Mesenchymal stem cell (in vitro differentiated cells and primary cell): Measurements from ENCODE around the gene PDGFA.

Experiments used
- DNase-seq: peaks from one replicate; pipeline ENCODE4 v3.0.0-alpha.2; 2013
- H2AFZ ChIP-seq: one replicate; pipeline ENCODE4 v1.6.1; 2013; ENCODE audit warnings: low read depth, mild to moderate bottlenecking, control low read depth, inconsistent platforms, low read length, moderate library complexity
- H2AK5ac ChIP-seq: 2 replicates; pipeline ENCODE4 v1.6.1; 2013; ENCODE audit warnings: low read length, moderate library complexity, mild to moderate bottlenecking, inconsistent platforms; ENCODE audit not compliant: severe bottlenecking
- H2BK120ac ChIP-seq: one replicate; pipeline ENCODE4 v1.6.1; 2013; ENCODE audit warnings: low read depth, mild to moderate bottlenecking, inconsistent platforms, low read length, moderate library complexity
- H2BK12ac ChIP-seq, 2 experiments: one replicate each; pipeline ENCODE4 v1.6.1; 2013; ENCODE audit warnings: inconsistent platforms in 2 of 2, low read length in 2 of 2, mild to moderate bottlenecking in 2 of 2, moderate library complexity in 2 of 2, control low read depth in 1 of 2
- H2BK15ac ChIP-seq: one replicate; pipeline ENCODE4 v1.6.1; 2013; ENCODE audit warnings: mild to moderate bottlenecking, low read depth, inconsistent platforms; ENCODE audit not compliant: poor library complexity, severe bottlenecking
- H2BK5ac ChIP-seq: 2 replicates; pipeline ENCODE4 v1.6.1; 2013; ENCODE audit warnings: low read depth, mild to moderate bottlenecking, low read length, control low read depth, inconsistent platforms; ENCODE audit not compliant: poor library complexity, severe bottlenecking
- H3K14ac ChIP-seq, 2 experiments: one replicate each; pipeline ENCODE4 v1.6.1; 2013; ENCODE audit warnings: inconsistent platforms in 2 of 2, low read length in 2 of 2, control low read depth in 1 of 2, mild to moderate bottlenecking in 1 of 2, moderate library complexity in 1 of 2
- H3K18ac ChIP-seq, 2 experiments: one replicate each; pipeline ENCODE4 v1.6.1; 2013; ENCODE audit warnings: inconsistent platforms in 2 of 2, low read length in 2 of 2, control low read depth in 1 of 2, low read depth in 1 of 2, mild to moderate bottlenecking in 1 of 2
- H3K23ac ChIP-seq, 2 experiments: one replicate each; pipeline ENCODE4 v1.6.1; 2013; ENCODE audit warnings: inconsistent platforms in 2 of 2, low read length in 2 of 2, mild to moderate bottlenecking in 2 of 2, moderate library complexity in 2 of 2, control low read depth in 1 of 2
- H3K27ac ChIP-seq: 2 replicates; pipeline ENCODE4 v1.5.1; 2013; ENCODE audit warnings: mild to moderate bottlenecking, moderate library complexity, low read length, control low read depth, inconsistent platforms; ENCODE audit not compliant: poor library complexity, severe bottlenecking
- H3K27me3 ChIP-seq, 2 experiments: 2 replicates each; pipeline versions ENCODE4 v1.6.1 to v1.7.0; 2013; ENCODE audit warnings: low read length in 2 of 2, mild to moderate bottlenecking in 2 of 2, moderate library complexity in 2 of 2, control low read depth in 1 of 2, inconsistent platforms in 1 of 2; ENCODE audit not compliant: control insufficient read depth in 1 of 2, insufficient read depth in 1 of 2
- H3K36me3 ChIP-seq, 2 experiments: 2 replicates each; pipeline versions ENCODE4 v1.6.1 to v1.7.0; 2013; ENCODE audit warnings: low read length in 2 of 2, control low read depth in 1 of 2, inconsistent platforms in 1 of 2, low read depth in 1 of 2, mild to moderate bottlenecking in 1 of 2; ENCODE audit not compliant: insufficient read depth in 2 of 2, control insufficient read depth in 1 of 2
- H3K4ac ChIP-seq, 2 experiments: one replicate each; pipeline ENCODE4 v1.6.1; 2013; ENCODE audit warnings: inconsistent platforms in 2 of 2, low read length in 2 of 2, mild to moderate bottlenecking in 2 of 2, moderate library complexity in 2 of 2, control low read depth in 1 of 2, low read depth in 1 of 2
- H3K4me1 ChIP-seq: 2 replicates; pipeline ENCODE4 v1.6.1; 2013; ENCODE audit warnings: low read depth, low read length, control low read depth; ENCODE audit not compliant: control insufficient read depth, insufficient read depth
- H3K4me2 ChIP-seq: 2 replicates; pipeline ENCODE4 v1.6.1; 2013; ENCODE audit warnings: low read length, mild to moderate bottlenecking, inconsistent platforms; ENCODE audit not compliant: poor library complexity, severe bottlenecking
- H3K4me3 ChIP-seq, 2 experiments: 2 replicates each; pipeline versions ENCODE4 v1.5.1 to v1.7.0; 2013; ENCODE audit warnings: low read length in 2 of 2, mild to moderate bottlenecking in 2 of 2, control low read depth in 1 of 2, low read depth in 1 of 2; ENCODE audit not compliant: insufficient read depth in 1 of 2
- H3K79me1 ChIP-seq: replicated peaks from 2 replicates; pipeline ENCODE4 v1.6.1; 2013; ENCODE audit warnings: mild to moderate bottlenecking, control low read depth, low read length, inconsistent platforms; ENCODE audit not compliant: poor library complexity, severe bottlenecking
- H3K9ac ChIP-seq: 2 replicates; pipeline ENCODE4 v1.7.0; 2013; ENCODE audit warnings: mild to moderate bottlenecking, low read length, moderate library complexity
- H3K9me3 ChIP-seq: 2 replicates; pipeline ENCODE4 v1.7.0; 2013; ENCODE audit warnings: mild to moderate bottlenecking, low read length; ENCODE audit not compliant: control insufficient read depth
- H4K8ac ChIP-seq: one replicate; pipeline ENCODE4 v1.6.1; 2013; ENCODE audit warnings: inconsistent platforms, mild to moderate bottlenecking, low read length, moderate library complexity
- H4K91ac ChIP-seq: one replicate; pipeline ENCODE4 v1.6.1; 2013; ENCODE audit warnings: mild to moderate bottlenecking, low read length, inconsistent platforms
- WGBS: methylation state at CpG from one replicate; pipeline ENCODE4 v1.1.7; 2013; ENCODE audit warnings: mixed read lengths; 5-methylcytosine and 5-hydroxymethylcytosine counted together

PDGFA gene

GRCh38 chr7:499853-500485, 19.7 kb downstream of the PDGFA start:
- no peak overlapping the region for H3K4me3 ChIP-seq
- no peak overlapping the region for H3K4ac ChIP-seq
- no peak overlapping the region for H2AK5ac ChIP-seq
- no peak overlapping the region for H3K9ac ChIP-seq
- DNase-seq = no peak
- no peak overlapping the region for H2BK15ac ChIP-seq
- H3K4me1 ChIP-seq = peaks cover 31% of the 10 kb centered on the region
- no peak overlapping the region for H3K4me2 ChIP-seq
- no peak overlapping the region for H3K23ac ChIP-seq
- no peak overlapping the region for H2BK12ac ChIP-seq
- H3K79me1 ChIP-seq = peaks cover 16% of the 10 kb centered on the region
- 97% methylated on average over 20 of the region's 20 CpGs for WGBS
- no peak overlapping the region for H2BK5ac ChIP-seq
- H3K36me3 ChIP-seq = peaks cover 4 to 60% of the 10 kb centered on the region in 2 experiments
- H2BK120ac ChIP-seq = no peak overlapping the region
- no peaks in the 10 kb centered on the region for H3K27me3 ChIP-seq
- no peak overlapping the region for H4K91ac ChIP-seq
- H2AFZ ChIP-seq = no peak overlapping the region
- no peaks in the 10 kb centered on the region for H3K9me3 ChIP-seq
- H3K18ac ChIP-seq = no peak overlapping the region
- H3K14ac ChIP-seq = no peak overlapping the region
- H3K27ac ChIP-seq = no peak overlapping the region
- no peak overlapping the region for H4K8ac ChIP-seq

GRCh38 chr7:498678-499641, 20.7 kb downstream of the PDGFA start:
- H3K4ac ChIP-seq = no peak overlapping the region
- no peak overlapping the region for H4K91ac ChIP-seq
- no peak overlapping the region for H3K27ac ChIP-seq
- no peak overlapping the region for H3K4me2 ChIP-seq
- H2AK5ac ChIP-seq = no peak overlapping the region
- H3K4me1 ChIP-seq = peaks cover 22% of the 10 kb centered on the region
- H3K23ac ChIP-seq = no peak overlapping the region
- no peak for DNase-seq
- H3K36me3 ChIP-seq = peaks cover 4 to 60% of the 10 kb centered on the region in 2 experiments
- H4K8ac ChIP-seq = no peak overlapping the region
- no peak overlapping the region for H2BK15ac ChIP-seq
- H3K14ac ChIP-seq = no peak overlapping the region
- no peak overlapping the region for H2AFZ ChIP-seq
- no peaks in the 10 kb centered on the region for H3K27me3 ChIP-seq
- no peak overlapping the region for H3K9ac ChIP-seq
- 96% methylated on average over 10 of the region's 11 CpGs for WGBS
- no peak overlapping the region for H2BK12ac ChIP-seq
- no peak overlapping the region for H2BK120ac ChIP-seq
- no peak overlapping the region for H3K4me3 ChIP-seq
- H3K9me3 ChIP-seq = no peaks in the 10 kb centered on the region
- H3K79me1 ChIP-seq = peaks cover 8% of the 10 kb centered on the region
- H3K18ac ChIP-seq = no peak overlapping the region
- no peak overlapping the region for H2BK5ac ChIP-seq

GRCh38 chr7:497946-498655, 21.5 kb downstream of the PDGFA start:
- 94% methylated on average over 21 of the region's 21 CpGs for WGBS
- H3K14ac ChIP-seq = no peak overlapping the region
- H3K4me1 ChIP-seq = peaks cover 14% of the 10 kb centered on the region

GRCh38 chr7:497346-497745, 22.3 kb downstream of the PDGFA start:
- Histone ChIP-seq H2AFZ (no peak overlapping the region), H4K8ac (no peak overlapping the region), H3K79me1 (peaks cover 4% of the 10 kb centered on the region), H3K27ac (no peak overlapping the region), H3K36me3 (peaks cover 4 to 58% of the 10 kb centered on the region in 2 experiments), H2BK5ac (no peak overlapping the region), H3K27me3 (peaks cover 0 to 3% of the 10 kb centered on the region in 2 experiments), H3K23ac (no peak overlapping the region), H3K9ac (no peak overlapping the region), H3K18ac (no peak overlapping the region), H2BK15ac (no peak overlapping the region), H3K4ac (no peak overlapping the region), H3K4me3 (no peak overlapping the region), H2BK120ac (no peak overlapping the region), H2AK5ac (no peak overlapping the region), H3K9me3 (no peaks in the 10 kb centered on the region), H4K91ac (no peak overlapping the region), H2BK12ac (no peak overlapping the region), H3K14ac (no peak overlapping the region), H3K4me2 (no peak overlapping the region), H3K4me1 (peaks cover 6% of the 10 kb centered on the region)
- no peak for DNase-seq
- 96% methylated on average over 9 of the region's 13 CpGs for WGBS

More at GRCh38 chr7:497946-498655, 21.5 kb downstream of the PDGFA start:
- Histone ChIP-seq H3K9ac (no peak overlapping the region), H2BK12ac (no peak overlapping the region), H2BK15ac (no peak overlapping the region), H3K79me1 (peaks cover 6% of the 10 kb centered on the region), H2AFZ (no peak overlapping the region), H3K27me3 (no peaks in the 10 kb centered on the region), H3K27ac (no peak overlapping the region), H2BK5ac (no peak overlapping the region), H3K9me3 (no peaks in the 10 kb centered on the region), H2BK120ac (no peak overlapping the region), H3K18ac (no peak overlapping the region), H3K36me3 (peaks cover 4 to 60% of the 10 kb centered on the region in 2 experiments), H3K23ac (no peak overlapping the region), H4K8ac (no peak overlapping the region), H3K4ac (no peak overlapping the region), H2AK5ac (no peak overlapping the region), H4K91ac (no peak overlapping the region), H3K4me3 (no peak overlapping the region), H3K4me2 (no peak overlapping the region)
- DNase-seq = no peak
